GM04503 (cell line): ENCODE results near the gene TPO.
"Not testable (repeated sequence)": the region's sequence is repeated elsewhere in the genome, so short reads cannot be mapped to it uniquely, and the experiment has no call there.

Experiments
- DNase-seq: peaks from one replicate; pipeline ENCODE4 v3.0.0-alpha.2; 2012; ENCODE audit warnings: low read depth

The TPO gene

DNA sequence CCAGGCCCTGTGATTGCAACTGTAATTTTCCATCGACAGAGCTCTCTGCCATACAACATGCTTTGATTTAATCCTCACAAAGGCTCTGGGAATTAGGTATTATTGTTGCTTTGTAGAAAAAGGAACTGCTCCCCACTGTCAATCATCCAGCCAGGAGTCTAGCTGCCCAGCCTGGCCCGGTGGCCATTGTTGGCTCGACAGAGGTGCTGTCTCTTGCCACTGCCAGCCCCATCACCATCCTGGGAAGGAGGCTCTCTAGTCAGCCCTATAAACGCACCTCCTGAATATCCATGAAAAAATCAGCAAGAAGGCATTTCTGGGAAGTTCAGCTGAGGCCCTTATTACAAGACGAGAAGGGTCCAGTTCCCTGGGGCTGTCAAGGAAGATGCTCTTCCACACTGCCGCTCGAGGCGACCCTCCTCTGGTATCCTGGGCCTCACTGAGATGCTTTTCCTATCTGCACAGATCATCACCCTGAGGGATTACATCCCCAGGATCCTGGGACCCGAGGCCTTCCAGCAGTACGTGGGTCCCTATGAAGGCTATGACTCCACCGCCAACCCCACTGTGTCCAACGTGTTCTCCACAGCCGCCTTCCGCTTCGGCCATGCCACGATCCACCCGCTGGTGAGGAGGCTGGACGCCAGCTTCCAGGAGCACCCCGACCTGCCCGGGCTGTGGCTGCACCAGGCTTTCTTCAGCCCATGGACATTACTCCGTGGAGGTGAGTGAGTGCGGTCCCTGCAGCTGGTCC, 71.0 kb downstream of the TPO start:
- DNase-seq: no peak

DNA sequence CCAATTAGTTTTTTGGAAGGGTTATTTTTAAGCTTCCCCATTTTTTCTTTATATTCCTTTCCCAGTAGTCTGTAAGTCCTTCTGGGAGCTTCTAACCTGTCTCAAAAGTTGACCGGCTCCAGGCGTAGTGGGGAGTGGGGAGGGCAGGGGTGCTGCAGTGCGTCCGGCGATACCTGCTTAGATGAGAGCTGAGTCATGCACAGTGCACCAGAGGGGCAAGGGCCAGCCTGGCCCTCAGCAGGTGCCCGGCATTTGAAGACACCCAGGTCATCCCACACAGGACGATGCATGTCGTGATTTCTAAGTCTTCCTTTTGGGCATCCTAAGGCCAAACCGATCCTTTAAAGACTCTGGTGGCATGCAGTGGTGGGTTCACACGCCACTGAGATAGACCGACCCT, 73.4 kb downstream of the TPO start:
- DNase-seq: no peak

DNA sequence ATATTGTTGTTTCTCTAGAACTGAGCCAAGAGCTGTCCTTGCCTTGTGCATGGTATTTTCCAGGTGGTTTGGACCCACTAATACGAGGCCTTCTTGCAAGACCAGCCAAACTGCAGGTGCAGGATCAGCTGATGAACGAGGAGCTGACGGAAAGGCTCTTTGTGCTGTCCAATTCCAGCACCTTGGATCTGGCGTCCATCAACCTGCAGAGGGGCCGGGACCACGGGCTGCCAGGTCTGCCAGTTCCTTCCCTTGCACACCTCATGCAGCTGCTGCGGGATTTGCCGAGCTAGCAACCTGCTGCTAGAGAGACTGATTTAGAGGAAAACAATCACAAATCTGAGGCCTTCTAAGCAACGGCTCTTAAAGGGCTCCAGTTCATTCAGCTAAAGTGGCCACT, 74.5 kb downstream of the TPO start:
- no peak for DNase-seq

DNA sequence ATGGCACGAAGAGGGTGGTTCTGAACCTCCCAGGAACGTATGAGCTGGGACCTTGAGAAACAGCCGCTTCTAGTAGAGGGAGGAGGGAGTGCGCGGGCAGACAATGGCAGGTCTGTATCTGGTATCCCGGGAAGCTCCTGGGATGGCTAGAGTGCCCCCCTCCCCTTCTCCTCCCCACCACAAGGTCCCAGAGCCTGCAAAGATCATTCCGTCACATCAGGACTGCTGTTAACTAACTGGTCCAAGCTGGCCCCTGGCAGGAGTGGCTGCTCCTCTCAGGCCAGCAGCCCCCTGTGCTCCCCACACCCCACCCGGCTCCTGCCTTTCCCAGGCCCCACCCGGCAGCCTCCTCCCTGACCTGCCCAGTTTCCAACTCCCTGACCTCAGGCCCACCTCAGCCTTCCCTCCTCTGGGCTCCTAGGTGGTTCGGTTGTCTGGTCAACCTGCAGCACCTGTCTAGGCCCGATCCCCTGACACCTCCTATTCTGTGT, 75.0 kb downstream of the TPO start:
- DNase-seq: no peak

DNA sequence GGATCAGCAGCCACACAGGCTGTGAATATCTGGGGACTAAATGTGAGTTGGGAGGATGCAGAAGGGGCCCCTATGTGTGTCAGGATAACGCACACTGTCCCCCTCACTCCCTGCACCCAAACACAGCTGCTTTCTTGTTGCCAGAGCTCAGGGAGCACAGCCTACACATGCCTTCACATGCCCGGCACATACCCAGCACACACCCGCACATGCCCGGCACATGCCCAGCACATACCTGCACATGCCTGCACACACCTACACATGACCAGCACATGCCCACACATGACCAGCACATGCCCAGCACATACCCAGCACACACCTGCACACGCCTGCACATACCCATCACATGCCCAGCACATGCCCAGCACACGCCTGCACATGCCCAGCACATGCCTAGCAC, 75.6 kb downstream of the TPO start:
- no peak for DNase-seq

DNA sequence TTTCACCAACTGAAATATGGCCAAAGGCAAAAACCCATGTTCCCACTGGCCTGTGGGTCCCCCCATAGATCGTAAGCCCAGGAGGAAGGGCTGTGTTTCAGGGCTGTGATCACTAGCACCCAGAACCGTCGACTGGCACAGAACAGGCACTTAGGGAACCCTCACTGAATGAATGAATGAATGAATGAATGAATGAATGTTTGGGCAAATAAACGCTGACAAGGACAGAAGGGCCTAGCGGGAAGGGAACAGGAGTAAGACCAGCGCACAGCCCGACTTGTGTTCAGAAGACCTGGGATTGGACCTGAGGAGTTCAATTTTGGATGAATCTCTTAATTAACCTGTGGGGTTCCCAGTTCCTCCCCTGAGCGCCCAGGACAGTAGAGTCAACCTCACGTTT, 76.2 kb downstream of the TPO start:
- DNase-seq: no peak

DNA sequence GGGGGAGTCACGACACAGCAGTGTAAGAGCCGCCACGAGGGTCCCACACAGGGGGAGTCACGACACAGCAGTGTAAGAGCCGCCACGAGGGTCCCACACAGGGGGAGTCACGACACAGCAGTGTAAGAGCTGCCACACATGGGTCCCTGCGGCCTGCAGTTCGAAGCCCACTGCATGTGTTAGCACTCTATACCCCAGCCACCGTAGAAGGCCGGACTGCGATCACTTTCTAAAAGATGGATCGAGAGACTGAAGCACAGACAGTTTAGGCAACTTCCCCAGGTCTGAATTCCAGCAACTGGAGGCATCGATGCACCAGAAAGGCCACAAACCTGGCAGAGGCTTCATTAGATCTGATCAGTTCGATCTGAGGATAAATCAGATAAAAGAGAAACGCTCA, 77.1 kb downstream of the TPO start:
- DNase-seq: not testable (repeated sequence)

DNA sequence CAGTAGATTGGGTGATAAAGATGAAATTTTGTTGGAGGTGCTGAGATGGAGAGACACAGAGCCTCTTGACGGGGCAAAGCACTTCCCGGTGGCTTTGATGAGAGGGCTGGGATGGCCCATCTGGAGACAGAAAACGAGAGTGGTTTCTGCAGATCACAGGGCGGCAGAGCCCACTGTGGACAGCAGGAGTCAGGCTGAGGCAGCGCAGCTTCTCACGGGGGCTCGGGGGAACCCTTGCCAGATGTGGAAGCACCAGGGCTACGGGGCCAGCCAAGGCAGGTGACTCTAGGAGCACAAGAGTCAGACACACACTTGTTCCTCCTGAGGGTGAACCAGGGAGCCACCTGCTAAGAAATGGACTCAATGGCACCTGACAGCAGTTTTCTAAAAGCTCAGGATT, 78.5 kb downstream of the TPO start:
- no peak for DNase-seq

DNA sequence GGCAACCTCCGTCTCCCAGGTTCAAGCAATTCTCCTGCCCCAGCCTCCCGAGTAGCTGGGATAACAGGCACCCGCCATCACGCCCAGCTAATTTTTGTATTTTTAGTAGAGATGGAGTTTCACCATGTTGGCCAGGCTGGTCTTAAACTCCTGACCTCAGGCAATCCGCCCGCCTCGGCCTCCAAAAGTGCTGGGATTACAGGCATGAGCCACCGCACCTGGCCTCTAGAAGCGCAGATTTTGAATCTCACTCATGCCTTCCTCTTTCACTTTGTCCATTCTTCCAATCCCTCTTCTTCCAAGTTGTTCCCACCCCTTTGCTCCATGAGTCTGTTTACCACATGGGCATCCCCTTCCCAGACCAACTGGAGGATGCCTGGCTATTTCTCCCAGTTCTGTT, 79.0 kb downstream of the TPO start:
- DNase-seq: not testable (repeated sequence)

DNA sequence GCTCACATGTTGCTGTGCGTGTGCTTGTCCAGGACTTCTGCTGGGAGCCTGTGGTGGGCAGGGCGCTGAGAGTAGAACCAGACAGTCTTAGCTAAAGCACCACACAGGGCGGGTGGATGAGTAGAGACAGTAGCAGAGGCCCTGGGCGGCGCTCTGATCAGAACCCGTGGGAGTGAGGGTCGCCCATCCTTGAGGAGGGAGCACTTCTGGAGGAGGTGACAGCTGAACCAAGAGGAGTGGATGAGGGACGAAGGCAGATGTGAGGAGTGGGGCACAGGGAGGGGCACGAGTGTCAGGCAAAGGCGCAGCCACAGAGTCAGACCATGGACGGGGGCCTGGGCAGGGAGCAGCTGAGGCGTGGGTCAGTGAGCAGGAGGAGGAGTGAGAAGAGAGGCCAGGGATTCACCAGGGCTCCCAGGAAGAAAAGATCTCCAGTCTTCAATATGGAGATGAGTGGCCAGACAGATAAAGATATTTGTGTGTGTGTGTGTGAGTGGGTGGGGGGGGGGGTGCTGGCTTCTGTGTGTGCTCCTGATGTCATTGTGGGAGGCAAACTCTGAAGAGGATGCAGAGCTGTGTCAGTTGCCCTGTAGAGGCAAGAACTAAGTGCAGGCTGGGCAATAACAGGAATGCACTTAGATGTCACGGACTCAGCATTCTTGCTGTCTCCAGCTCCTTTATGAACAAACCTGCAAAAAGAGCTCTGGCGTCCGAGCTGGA, 79.6 kb downstream of the TPO start:
- no peak for DNase-seq

DNA sequence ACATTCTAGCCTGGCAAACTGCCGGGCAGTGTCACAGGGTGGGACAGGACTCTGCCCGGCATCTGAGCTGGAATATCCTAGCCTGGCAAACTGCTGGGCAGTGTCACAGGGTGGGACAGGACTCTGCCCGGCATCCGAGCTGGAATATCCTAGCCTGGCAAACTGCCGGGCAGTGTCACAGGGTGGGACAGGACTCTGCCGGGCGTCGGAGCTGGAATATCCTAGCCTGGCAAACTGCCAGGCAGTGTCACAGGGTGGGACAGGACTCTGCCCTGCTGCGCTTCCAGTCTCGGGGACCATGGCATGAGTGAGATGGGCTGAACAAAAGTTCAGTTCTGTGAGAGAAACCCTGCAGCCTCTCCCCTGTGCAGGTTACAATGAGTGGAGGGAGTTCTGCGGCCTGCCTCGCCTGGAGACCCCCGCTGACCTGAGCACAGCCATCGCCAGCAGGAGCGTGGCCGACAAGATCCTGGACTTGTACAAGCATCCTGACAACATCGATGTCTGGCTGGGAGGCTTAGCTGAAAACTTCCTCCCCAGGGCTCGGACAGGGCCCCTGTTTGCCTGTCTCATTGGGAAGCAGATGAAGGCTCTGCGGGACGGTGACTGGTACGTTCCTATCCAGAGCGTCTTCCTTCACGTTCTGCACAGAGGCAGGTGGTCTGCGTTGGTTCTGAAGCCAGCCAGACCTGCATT, 80.3 kb downstream of the TPO start:
- DNase-seq: no peak

DNA sequence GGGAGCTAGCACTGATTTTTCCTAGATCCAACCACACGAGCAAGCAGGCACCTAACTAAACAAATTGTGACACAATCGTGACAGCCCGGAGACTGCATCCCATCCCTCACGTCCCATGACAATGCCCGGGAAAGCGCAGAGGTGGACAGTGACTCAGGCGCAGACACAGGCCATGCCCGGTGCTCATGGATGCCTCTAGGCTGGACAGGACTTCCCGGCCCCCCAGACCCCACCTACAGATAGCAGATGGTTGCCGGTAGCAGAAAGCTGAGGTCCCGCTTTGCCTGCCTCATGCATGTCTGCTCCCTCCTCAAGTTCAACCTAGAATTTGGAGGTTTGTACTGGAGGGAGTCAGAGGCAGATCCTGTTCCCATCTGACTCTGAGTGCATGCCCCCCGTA, 81.0 kb downstream of the TPO start:
- DNase-seq: no peak

DNA sequence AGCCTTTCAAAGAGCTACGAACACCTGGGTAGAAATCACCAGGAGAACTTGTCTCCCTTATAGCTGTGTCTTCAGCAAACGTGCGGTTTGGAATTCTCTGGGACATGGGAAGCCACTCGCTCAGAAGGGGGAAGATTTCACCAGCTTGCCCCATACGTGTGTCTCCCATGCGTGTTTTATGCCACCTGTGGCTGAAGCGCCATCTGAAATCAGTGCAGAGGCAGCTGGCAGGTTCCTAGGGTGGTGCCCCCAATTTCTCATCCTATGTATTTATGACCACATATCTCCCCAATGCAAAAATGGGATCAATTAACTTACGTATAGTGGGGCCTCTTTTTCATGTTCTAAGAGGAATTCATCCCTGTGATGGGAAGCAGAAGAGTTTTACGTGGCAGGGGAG, 81.6 kb downstream of the TPO start:
- no peak for DNase-seq

DNA sequence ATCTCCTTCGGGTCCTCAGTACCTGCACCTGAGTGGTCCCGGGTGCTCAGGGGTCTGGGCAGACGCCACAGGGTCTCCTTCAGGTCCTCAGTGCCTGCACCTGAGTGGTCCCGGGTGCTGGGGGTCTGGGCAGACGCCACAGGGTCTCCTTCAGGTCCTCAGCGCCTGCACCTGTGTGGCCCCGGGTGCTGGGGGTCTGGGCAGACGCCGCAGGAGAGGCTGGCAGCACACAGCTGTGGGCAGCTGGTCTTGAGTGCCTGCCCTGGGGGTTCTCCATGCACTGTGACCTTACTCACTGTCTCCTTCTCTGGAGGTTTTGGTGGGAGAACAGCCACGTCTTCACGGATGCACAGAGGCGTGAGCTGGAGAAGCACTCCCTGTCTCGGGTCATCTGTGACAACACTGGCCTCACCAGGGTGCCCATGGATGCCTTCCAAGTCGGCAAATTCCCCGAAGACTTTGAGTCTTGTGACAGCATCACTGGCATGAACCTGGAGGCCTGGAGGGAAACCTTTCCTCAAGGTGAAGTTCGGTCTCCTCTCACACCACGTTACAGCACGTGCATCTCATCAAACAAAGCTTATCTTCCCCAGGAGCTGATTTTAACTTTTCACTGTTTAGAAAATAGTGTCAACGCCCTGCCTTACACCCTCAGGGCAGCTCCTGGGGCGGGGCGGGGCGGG, 82.6 kb downstream of the TPO start:
- no peak for DNase-seq

DNA sequence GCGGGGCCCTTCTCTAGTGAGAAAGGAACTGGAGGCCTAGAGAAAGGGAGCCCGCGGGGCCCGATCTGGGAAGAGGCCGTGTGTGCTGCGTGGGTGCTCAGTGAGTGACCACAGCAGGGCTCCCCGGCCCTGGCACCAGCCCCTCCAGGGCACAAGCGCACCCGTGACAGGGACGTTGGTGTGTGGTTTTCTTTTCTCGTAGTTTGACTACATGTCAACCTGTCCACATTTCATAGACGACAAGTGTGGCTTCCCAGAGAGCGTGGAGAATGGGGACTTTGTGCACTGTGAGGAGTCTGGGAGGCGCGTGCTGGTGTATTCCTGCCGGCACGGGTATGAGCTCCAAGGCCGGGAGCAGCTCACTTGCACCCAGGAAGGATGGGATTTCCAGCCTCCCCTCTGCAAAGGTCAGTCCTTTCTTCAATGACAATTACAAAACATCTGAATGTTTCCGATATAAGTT, 83.1 kb downstream of the TPO start:
- DNase-seq: no peak

DNA sequence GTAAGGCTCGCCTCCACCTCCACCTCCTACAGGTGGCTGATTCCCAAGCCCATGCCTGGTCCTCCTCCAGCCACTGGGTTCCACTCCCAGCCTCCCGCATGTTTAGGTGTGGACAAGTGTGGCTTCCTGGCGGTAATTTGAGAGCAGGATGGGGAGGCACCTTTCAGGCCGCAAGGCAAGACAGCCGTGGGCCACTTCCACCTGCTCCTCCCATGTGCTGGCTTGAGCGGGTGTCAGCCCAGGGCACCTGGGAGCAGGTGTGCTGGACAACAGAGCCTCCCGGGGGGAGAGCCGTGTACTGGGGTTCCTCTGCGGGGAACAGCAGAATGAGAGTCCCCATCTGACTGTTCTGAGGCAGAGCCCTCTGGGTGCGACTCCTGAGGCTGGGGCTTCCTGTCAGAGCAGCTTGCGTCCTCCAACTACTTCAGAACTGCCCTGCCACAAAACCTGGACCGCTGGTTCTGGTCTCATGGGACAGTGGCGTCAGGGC, 83.9 kb downstream of the TPO start:
- no peak for DNase-seq

DNA sequence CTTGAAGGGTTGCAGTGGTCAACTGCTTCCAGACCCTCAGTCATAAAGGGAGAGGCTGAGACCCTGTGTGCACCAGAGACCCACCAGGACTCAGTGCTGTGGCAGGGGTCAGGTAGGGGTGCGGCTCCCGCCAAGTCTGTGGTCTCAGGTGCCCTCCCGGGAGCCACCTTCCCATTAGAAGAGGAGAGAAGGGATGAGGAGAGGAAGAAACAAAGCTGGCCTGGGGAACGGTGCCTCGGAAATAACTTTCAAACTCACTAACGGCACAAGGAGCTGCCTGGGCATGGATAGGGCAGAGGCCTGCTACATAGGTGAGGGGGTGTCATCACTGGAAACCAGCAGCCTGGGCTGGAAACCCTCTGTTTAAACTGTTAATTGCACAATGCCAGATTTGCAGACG, 84.9 kb downstream of the TPO start:
- DNase-seq: no peak

DNA sequence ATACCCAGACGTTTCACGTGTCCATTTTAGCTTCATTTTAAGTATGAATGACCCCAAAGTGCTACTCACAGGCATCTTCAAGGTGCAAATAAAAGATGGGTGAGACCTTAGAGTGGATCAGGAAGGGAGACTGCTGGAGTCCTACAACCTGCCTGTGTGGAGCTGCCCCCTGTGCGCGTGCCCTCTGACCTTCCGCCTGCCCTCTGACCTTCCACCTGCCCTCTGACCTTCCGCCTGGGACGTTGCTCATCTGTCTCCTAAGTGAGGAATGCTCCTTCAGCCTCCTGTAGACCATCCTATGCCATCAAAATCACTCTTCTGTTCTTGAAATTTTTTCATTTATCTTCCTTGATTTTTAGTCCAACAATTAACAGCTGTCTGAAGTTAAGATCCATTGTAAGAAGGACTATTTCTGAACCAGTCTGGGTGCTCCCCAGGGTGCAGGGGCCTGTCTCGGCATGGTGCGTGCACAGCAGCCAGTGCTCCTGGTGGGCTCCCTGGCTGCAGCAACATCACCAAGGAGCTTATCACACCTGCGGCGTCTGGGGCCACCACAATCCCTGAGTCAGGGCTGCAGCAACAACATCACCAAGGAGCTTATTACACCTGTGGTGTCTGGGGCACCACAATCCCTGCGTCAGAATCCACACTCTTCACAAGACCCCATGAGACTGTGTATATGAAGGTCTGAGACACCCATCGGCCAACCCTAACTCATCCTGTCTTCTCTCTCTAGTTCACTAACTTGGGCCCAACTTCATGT, 86.0 kb downstream of the TPO start:
- no peak for DNase-seq

DNA sequence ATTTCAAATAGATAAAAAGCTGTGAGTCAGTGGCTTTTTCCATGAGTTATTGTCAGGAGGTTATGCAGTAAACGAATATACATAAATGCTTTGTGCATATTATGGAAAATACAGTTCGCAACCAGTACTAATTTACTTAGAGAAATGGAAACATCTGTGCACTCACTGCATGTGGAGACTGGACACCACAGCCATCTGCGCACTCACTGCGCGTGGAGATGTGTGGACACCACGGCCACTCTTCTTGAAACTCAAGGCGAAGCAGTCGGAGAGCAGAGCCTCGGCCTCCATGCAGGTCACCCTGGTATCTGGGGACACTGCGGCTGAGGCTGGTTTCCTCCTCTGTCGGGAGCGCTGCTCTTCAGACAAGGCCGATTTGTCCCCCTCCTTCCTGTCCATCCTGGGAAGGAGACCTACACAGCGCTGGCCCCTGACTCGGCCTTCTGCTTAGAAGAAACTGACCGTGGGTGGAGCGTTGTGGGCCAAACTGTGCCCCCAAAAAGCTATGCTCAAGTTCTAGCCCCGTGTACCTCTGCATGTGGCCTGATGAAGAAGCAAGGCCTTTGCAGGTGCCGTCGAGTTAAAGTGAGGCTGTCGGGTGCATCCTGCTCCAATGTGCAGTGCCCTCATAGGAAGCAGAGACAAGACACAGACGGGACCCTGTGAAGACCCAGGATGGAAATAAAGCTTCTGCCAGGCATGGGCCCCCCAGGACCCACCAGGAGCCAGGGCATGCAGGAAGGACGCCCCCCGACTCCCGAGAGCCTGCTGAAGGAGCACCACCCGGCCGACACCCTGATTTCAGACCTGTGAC, 88.0 kb downstream of the TPO start:
- no peak for DNase-seq

DNA sequence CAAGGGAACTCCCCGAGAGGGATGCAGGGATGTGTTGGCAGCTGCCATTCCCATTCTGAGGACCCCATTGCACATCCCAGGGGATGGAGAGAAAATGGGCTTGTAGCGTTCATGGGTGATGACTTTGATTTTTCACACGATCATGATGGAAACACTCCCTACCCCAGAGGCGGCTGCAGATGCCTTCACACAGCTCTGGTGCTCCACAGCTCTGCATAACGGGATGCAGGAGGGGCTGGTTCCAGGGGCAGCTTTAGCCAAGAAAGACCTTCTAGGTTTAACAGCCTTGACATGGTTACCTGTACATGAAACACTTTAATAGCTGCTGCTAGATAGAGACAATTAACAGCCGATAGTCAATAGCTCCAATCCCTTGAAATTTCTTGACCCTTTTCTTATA, 88.7 kb downstream of the TPO start:
- DNase-seq: no peak

DNA sequence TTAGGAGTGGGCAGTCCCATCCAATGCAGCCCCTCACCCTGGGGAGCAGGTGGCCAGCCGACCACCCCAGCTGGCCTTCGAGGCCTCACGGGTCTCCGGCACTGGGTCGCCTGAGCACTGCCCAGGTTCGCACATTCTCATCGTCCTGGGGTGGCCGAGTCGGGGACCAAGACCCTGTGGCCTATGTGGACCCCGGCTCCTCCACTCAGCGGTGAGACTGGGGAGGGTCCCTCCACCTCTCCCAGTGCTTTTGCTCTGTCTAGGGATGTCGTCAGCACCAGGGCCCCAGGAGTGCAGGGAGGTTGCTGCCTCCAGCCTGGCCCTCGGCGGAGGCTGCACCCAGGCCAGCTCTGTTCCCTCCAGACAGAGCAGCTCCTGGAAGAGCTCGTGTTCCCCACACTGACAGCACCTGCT, 89.6 kb downstream of the TPO start:
- DNase-seq: no peak
